ENCODE measurements around the gene RTN4RL1. TPM values are rescaled to one million over a fixed set of nuclear protein-coding genes. Genes with fewer than 3 reads are reported as not detected.
A peak's percentile ranks its signal among the peaks of the same experiment; 100 is the strongest.
"Not testable (repeated sequence)": the region's sequence is repeated elsewhere in the genome, so short reads cannot be mapped to it uniquely, and the experiment has no call there.

Gene RTN4RL1
- total RNA-seq, 1 donor: 1.1 TPM

GRCh38 chr17:2013994-2014317 lies 11.2 kb downstream of the RTN4RL1 start:
- no peak for TF ChIP-seq CTCF (IDR thresholded peaks at IDR 0.05; ENCODE audit: extremely low read depth, low read depth, low read length)
- no peaks in the 10 kb centered on the region for H4K20me1 ChIP-seq (ENCODE audit: insufficient read depth, low read length)
- no peaks in the 10 kb centered on the region for H3K36me3 ChIP-seq (ENCODE audit: insufficient read depth, low read length)
- peak; percentile 62 for DNase-seq (ENCODE audit: insufficient read length, low spot score, missing footprints)
- H3K4me2 ChIP-seq (ENCODE audit: insufficient read depth, low read length): no peak overlapping the region
- H3K4me3 ChIP-seq (ENCODE audit: insufficient read depth, low read length): no peak overlapping the region
- H3K9me3 ChIP-seq (ENCODE audit: low read depth, low read length): no peaks in the 10 kb centered on the region
- peaks cover 21% of the 10 kb centered on the region for H3K4me1 ChIP-seq (ENCODE audit: insufficient read depth, low read length)
- H3K27ac ChIP-seq (ENCODE audit: low read depth, low read length): no peak overlapping the region
- no peaks in the 10 kb centered on the region for H3K79me2 ChIP-seq (ENCODE audit: insufficient read depth, low read length)
- no peak overlapping the region for H2AFZ ChIP-seq (ENCODE audit: low read length)
- peaks cover 7% of the 10 kb centered on the region for H3K27me3 ChIP-seq (ENCODE audit: insufficient read depth, low read length)

- H3K27me3 ChIP-seq (ENCODE audit: insufficient read depth, low read length); H3K4me3 ChIP-seq (ENCODE audit: insufficient read depth, low read length); H3K27ac ChIP-seq (ENCODE audit: low read depth, low read length); H3K79me2 ChIP-seq (ENCODE audit: insufficient read depth, low read length); H2AFZ ChIP-seq (ENCODE audit: low read length); H3K36me3 ChIP-seq (ENCODE audit: insufficient read depth, low read length); H3K4me2 ChIP-seq (ENCODE audit: insufficient read depth, low read length); H4K20me1 ChIP-seq (ENCODE audit: insufficient read depth, low read length); H3K9me3 ChIP-seq (ENCODE audit: low read depth, low read length): not testable (repeated sequence)
- DNase-seq (ENCODE audit: insufficient read length, low spot score, missing footprints): peak; percentile 23
- peaks cover 21% of the 10 kb centered on the region for H3K4me1 ChIP-seq (ENCODE audit: insufficient read depth, low read length)
Measured at GRCh38 chr17:2013220-2013993, 11.7 kb downstream of the RTN4RL1 start.

- Histone ChIP-seq H3K79me2 (ENCODE audit: insufficient read depth, low read length) (no peaks in the 10 kb centered on the region), H2AFZ (ENCODE audit: low read length) (peak overlapping the region; percentile 92)
- no peak for TF ChIP-seq CTCF (IDR thresholded peaks at IDR 0.05; ENCODE audit: extremely low read depth, low read depth, low read length)
Measured at GRCh38 chr17:2012499-2012898, 12.6 kb downstream of the RTN4RL1 start.

DNA sequence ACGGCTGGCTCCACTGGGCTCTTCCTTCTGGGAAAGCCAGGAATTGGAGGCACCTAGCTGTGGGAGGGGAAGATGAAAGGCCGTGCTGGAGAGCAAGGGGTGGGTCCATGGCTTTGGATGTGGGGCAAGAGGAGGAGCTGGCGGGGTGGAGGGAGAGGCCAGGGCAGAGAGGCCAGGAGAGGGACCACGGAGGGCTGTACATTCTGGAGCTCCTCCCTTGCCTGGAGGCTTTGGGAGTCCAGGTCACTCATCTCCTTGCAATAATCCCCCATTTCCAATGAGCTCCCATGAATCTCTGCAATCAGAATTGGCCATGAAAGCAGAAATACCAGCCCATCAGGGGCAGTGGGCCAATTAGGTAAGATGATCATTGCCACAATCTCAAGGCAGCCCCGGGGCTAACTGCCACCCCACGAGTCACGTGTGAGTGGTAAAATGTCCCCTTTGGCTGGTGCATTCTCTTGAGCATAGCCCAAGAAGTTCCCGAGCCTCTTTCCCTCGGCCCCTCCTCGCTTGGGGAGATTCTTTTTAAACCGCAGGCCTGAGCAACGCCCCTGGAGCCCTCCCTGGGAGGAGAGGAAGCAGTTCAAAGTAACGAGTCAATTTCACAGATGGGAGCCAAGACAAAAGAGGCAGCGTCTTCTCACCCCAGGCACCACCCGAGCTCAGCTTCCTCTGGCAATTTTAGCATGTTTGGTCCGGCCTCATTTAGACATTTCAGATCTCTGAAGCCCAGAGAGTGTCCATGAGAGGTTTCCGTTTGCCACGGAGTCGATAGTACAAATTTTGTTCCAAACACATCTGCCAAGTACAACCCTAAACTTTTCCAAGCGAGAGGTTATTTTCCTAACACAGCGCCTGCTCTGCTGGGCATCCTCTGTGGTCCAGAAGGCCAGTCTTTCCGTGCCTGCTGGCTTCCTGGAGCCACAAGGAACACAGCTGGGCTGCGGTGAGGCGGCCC lies 13.4 kb downstream of the RTN4RL1 start:
- Histone ChIP-seq H3K4me1 (ENCODE audit: insufficient read depth, low read length) (peaks cover 21% of the 10 kb centered on the region), H3K4me3 (ENCODE audit: insufficient read depth, low read length) (peak overlapping the region; percentile 43), H3K27ac (ENCODE audit: low read depth, low read length) (no peak overlapping the region), H3K79me2 (ENCODE audit: insufficient read depth, low read length) (no peaks in the 10 kb centered on the region), H4K20me1 (ENCODE audit: insufficient read depth, low read length) (no peaks in the 10 kb centered on the region), H2AFZ (ENCODE audit: low read length) (peak overlapping the region; percentile 92), H3K9me3 (ENCODE audit: low read depth, low read length) (no peaks in the 10 kb centered on the region), H3K36me3 (ENCODE audit: insufficient read depth, low read length) (no peaks in the 10 kb centered on the region), H3K4me2 (ENCODE audit: insufficient read depth, low read length) (peak overlapping the region; percentile 63), H3K27me3 (ENCODE audit: insufficient read depth, low read length) (no peaks in the 10 kb centered on the region)
- DNase-seq (ENCODE audit: insufficient read length, low spot score, missing footprints): peak; percentile 96
- no peak for TF ChIP-seq CTCF (IDR thresholded peaks at IDR 0.05; ENCODE audit: extremely low read depth, low read depth, low read length)

More at GRCh38 chr17:2012499-2012898, 12.6 kb downstream of the RTN4RL1 start:
- H3K4me2 ChIP-seq (ENCODE audit: insufficient read depth, low read length): peak overlapping the region; percentile 63
- H3K27ac ChIP-seq (ENCODE audit: low read depth, low read length): no peak overlapping the region
- no peak for DNase-seq (ENCODE audit: insufficient read length, low spot score, missing footprints)
- no peaks in the 10 kb centered on the region for H3K36me3 ChIP-seq (ENCODE audit: insufficient read depth, low read length)
- H3K4me1 ChIP-seq (ENCODE audit: insufficient read depth, low read length): peaks cover 21% of the 10 kb centered on the region
- no peaks in the 10 kb centered on the region for H4K20me1 ChIP-seq (ENCODE audit: insufficient read depth, low read length)
- no peaks in the 10 kb centered on the region for H3K9me3 ChIP-seq (ENCODE audit: low read depth, low read length)
- peaks cover 3% of the 10 kb centered on the region for H3K27me3 ChIP-seq (ENCODE audit: insufficient read depth, low read length)
- no peak overlapping the region for H3K4me3 ChIP-seq (ENCODE audit: insufficient read depth, low read length)
